ENCODE measurements around the gene RAF1. TPM values are rescaled to one million over a fixed set of nuclear protein-coding genes. Genes with fewer than 3 reads are reported as not detected.
A peak's percentile ranks its signal among the peaks of the same experiment; 100 is the strongest.

RAF1 gene
- total RNA-seq, 1 experiment from 2014 or later = 64.3 TPM

- TF ChIP-seq FOSL1 (IDR thresholded peaks at IDR 0.05; ENCODE audit: low read depth) = no peak
- TF ChIP-seq SIN3A (IDR thresholded peaks at IDR 0.05; ENCODE audit: low read depth) = no peak
- no peak for TF ChIP-seq ZBTB33 (IDR thresholded peaks at IDR 0.05; ENCODE audit: extremely low read depth, insufficient replicate concordance, low read length)
- no peak for TF ChIP-seq REST (IDR thresholded peaks at IDR 0.05; ENCODE audit: low read depth)
- peak; percentile 93 for TF ChIP-seq ZFX (IDR thresholded peaks at IDR 0.05)
- TF ChIP-seq JUND (IDR thresholded peaks at IDR 0.05) = no peak
- no peak for TF ChIP-seq ZNF274 (IDR thresholded peaks at IDR 0.05; ENCODE audit: low read depth, low read length)
- TF ChIP-seq CBX3 (IDR thresholded peaks at IDR 0.05; ENCODE audit: low read depth) = no peak
- TF ChIP-seq EGR1 (IDR thresholded peaks at IDR 0.05; ENCODE audit: low read depth) = no peak
- TF ChIP-seq CEBPB (IDR thresholded peaks at IDR 0.05; ENCODE audit: low read depth) = no peak
- no peak for TF ChIP-seq ELF1 (IDR thresholded peaks at IDR 0.05; ENCODE audit: borderline replicate concordance, low read depth)
- TF ChIP-seq YY1 (IDR thresholded peaks at IDR 0.05; ENCODE audit: extremely low read depth, insufficient replicate concordance, low read depth, low read length) = peak; percentile 4
- TF ChIP-seq SP1 (IDR thresholded peaks at IDR 0.05; ENCODE audit: low read depth) = no peak
- intact Hi-C loops (cut with micrococcal nuclease) = loop anchor here (5.0 kb wide), 1 partner anchor 106 kb away; the partner anchor contains the start of gene MKRN2
- Histone ChIP-seq H3K9ac (ENCODE audit: low read length) (peak overlapping the region; percentile 100), H2AFZ (ENCODE audit: low read depth, low read length, poor library complexity, severe bottlenecking) (no peak overlapping the region), H3K9me2 (ENCODE audit: insufficient read depth) (no peaks in the 10 kb centered on the region), H4K20me1 (ENCODE audit: insufficient read depth) (peaks cover 4% of the 10 kb centered on the region; the same call in 1 of the 2 replicates), H3K4me2 (ENCODE audit: low read length) (peak overlapping the region; percentile 89), H3K36me3 (ENCODE audit: control insufficient read depth in 1 of 2, insufficient read depth in 2 of 2, low read length in 2 of 2) (no peaks in the 10 kb centered on the region), H3K9me3 (ENCODE audit: control insufficient read depth in 1 of 2, insufficient read depth in 1 of 2, low read depth in 1 of 2, low read length in 2 of 2) (no peaks in the 10 kb centered on the region), H3K27ac (ENCODE audit: low read depth, low read length) (peak overlapping the region; percentile 94), H3K4me1 (ENCODE audit: control insufficient read depth in 1 of 2, insufficient read depth in 2 of 2, low read length in 2 of 2) (peaks cover 32 to 42% of the 10 kb centered on the region in 2 experiments), H3K27me3 (ENCODE audit: insufficient read depth, low read length) (no peaks in the 10 kb centered on the region), H3K4me3 (replicated peaks in 1 of 2; ENCODE audit: low read depth in 1 of 2, low read length in 2 of 2) (peak overlapping the region; percentile 90 to 97), H3K79me2 (ENCODE audit: insufficient read depth, low read length) (peaks cover 54% of the 10 kb centered on the region)
- RAD21 ChIA-PET (ENCODE audit: low non-redundant PET in 1 of 2, low total read pairs in 2 of 2, uncharacterized antibody in 2 of 2, unreplicated experiment in 2 of 2) = no interaction called here
- no TSS peak for BruUV-seq (replicated peaks)
- ATAC-seq (peak; percentile 58), DNase-seq (ENCODE audit: low read depth, low spot score) (no peak)
- CTCF ChIA-PET = interaction anchor here (0.6 kb wide), 1 partner anchor 53 kb away, joined by 3 read pairs; no protein-coding TSS in a partner anchor
- POLR2A ChIA-PET = interaction anchor here (0.9 to 1.0 kb wide), 2 partner anchors 12 to 31 kb away, joined by 3 read pairs; no protein-coding TSS in a partner anchor
These were observed 449 bp downstream of the RAF1 start for GRCh38 chr3:12663401-12663935.
